Suppressor macrophage treated with lipopolysaccharide for 1 hour (primary cell): Measurements from ENCODE around the gene CDC42EP3.
A peak's percentile ranks its signal among the peaks of the same experiment; 100 is the strongest.

Source experiments
- DNase-seq, 3 donors: peaks; one replicate each; pipeline ENCODE4 v3.0.0-alpha.2; 2020 to 2022

CDC42EP3 gene

GRCh38 chr2:37633845-37634244 lies 37.6 kb downstream of the CDC42EP3 start:
- no peak for DNase-seq

GRCh38 chr2:37633234-37633633 lies 38.2 kb downstream of the CDC42EP3 start:
- DNase-seq: no peak

- no peak for DNase-seq
Observed at GRCh38 chr2:37632310-37632709, 39.1 kb downstream of the CDC42EP3 start.

GRCh38 chr2:37631698-37632097 lies 39.7 kb downstream of the CDC42EP3 start:
- no peak for DNase-seq

- no peak for DNase-seq
Observed at GRCh38 chr2:37631292-37631691, 40.1 kb downstream of the CDC42EP3 start.

GRCh38 chr2:37630776-37631175 lies 40.7 kb downstream of the CDC42EP3 start:
- DNase-seq: peak; percentile 61 to 88 (median 78)

- no peak for DNase-seq
Observed at GRCh38 chr2:37630301-37630700, 41.1 kb downstream of the CDC42EP3 start.

GRCh38 chr2:37629529-37629928 lies 41.9 kb downstream of the CDC42EP3 start:
- peak; percentile 67 to 81 (median 78) for DNase-seq

- DNase-seq: peak; percentile 89 to 97 (median 95)
Observed at GRCh38 chr2:37627710-37628109, 43.7 kb downstream of the CDC42EP3 start.

GRCh38 chr2:37625796-37626571 lies 45.5 kb downstream of the CDC42EP3 start:
- DNase-seq: peak; percentile 53 to 63 (median 63)

GRCh38 chr2:37625156-37625555 lies 46.3 kb downstream of the CDC42EP3 start:
- peak; percentile 45 to 62 (median 57) for DNase-seq

GRCh38 chr2:37623971-37624900 lies 47.2 kb downstream of the CDC42EP3 start:
- DNase-seq: peak; percentile 75 to 91 (median 85)

- DNase-seq: no peak
Observed at GRCh38 chr2:37623406-37623805, 48.0 kb downstream of the CDC42EP3 start.

- peak in 2 of 3 donors; percentile 72 to 78 for DNase-seq
Observed at GRCh38 chr2:37622450-37623100, 48.9 kb downstream of the CDC42EP3 start.

- no peak for DNase-seq
Observed at GRCh38 chr2:37621199-37621598, 50.2 kb downstream of the CDC42EP3 start.

GRCh38 chr2:37619959-37620300 lies 51.5 kb downstream of the CDC42EP3 start:
- DNase-seq: peak; percentile 75 to 84 (median 78)

- DNase-seq: no peak
Observed at GRCh38 chr2:37619230-37619958, 52.0 kb downstream of the CDC42EP3 start.

- no peak for DNase-seq
Observed at GRCh38 chr2:37618326-37618725, 53.1 kb downstream of the CDC42EP3 start.

GRCh38 chr2:37617119-37617892 lies 54.1 kb downstream of the CDC42EP3 start:
- peak; percentile 62 to 68 (median 63) for DNase-seq

GRCh38 chr2:37616677-37617005 lies 54.8 kb downstream of the CDC42EP3 start:
- no peak for DNase-seq

- peak; percentile 56 to 65 (median 57) for DNase-seq
Observed at GRCh38 chr2:37615804-37616676, 55.4 kb downstream of the CDC42EP3 start.
